ENCODE data around the gene FRMPD4. TPM values are rescaled to one million over a fixed set of nuclear protein-coding genes. Genes with fewer than 3 reads are reported as not detected.
"Not testable (repeated sequence)": the region's sequence is repeated elsewhere in the genome, so short reads cannot be mapped to it uniquely, and the experiment has no call there.

FRMPD4 gene
- total RNA-seq, 2 experiments from 2014 or later, result not detected

DNA sequence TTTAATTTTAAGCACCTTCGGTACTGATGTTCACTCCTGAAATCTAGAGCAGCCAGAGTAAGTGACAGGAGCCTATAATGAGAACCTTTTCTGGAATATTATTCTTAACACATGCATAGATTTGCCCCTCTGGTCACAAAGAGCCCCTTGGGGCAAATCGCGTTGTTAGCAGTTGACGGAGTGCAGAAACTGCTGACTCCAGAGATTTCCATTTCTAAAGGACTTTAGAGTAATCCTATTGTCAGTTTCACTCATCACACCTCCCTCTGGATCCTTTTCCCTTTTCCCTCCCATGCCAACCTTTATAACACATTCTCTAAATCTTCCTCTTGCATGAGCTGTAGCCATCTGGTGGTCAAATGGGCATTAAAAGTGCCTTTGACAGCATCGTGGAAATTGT is 388.0 kb downstream of the FRMPD4 start:
- DNase-seq, result no peak
- H3K27me3 Mint-ChIP-seq, result peaks cover 2% of the 10 kb centered on the region
- no peaks in the 10 kb centered on the region for H3K9me3 Mint-ChIP-seq
- no peak for ATAC-seq (ENCODE audit: low read depth)
- H3K4me3 Mint-ChIP-seq, result no peak overlapping the region
- no peaks in the 10 kb centered on the region for H3K36me3 Mint-ChIP-seq
- H3K27ac Mint-ChIP-seq, result no peak overlapping the region
- POLR2A ChIA-PET, result no interaction called here
- H3K4me1 Mint-ChIP-seq, result no peaks in the 10 kb centered on the region

DNA sequence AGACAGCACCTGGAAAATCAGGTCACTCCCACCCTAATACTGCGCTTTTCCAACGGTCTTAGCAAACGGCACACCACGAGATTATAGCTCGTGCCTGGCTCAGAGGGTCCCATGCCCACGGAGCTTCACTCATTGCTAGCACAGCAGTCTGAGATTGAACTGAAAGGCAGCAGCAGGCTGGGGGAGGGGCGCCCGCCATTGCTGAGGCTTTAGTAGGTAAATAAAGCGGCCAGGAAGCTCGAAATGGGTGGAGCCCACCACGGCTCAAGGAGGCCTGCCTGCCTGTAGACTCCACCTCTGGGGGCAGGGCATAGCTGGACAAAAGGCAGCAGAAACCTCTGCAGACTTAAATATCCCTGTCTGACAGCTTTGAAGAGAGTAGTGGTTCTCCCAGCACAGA is 399.8 kb downstream of the FRMPD4 start:
- H3K9me3 Mint-ChIP-seq; H3K4me1 Mint-ChIP-seq; H3K36me3 Mint-ChIP-seq; ATAC-seq (ENCODE audit: low read depth); H3K27me3 Mint-ChIP-seq; DNase-seq; POLR2A ChIA-PET; H3K4me3 Mint-ChIP-seq; H3K27ac Mint-ChIP-seq: not testable (repeated sequence)

DNA sequence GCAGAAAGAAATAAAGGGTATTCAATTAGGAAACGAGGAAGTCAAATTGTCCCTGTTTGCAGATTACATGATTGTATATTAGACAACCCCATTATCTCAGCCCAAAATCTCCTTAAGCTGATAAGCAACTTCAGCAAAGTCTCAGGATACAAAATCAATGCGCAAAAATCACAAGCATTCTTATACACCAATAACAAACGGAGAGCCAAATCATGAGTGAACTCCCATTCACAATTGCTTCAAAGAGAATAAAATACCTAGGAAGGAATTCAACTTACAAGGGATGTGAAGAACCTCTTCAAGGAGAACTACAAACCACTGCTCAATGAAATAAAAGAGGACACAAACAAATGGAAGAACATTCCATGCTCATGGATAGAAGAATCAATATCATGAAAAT is 404.0 kb downstream of the FRMPD4 start:
- H3K27ac Mint-ChIP-seq; H3K9me3 Mint-ChIP-seq; ATAC-seq (ENCODE audit: low read depth); DNase-seq; H3K36me3 Mint-ChIP-seq; POLR2A ChIA-PET; H3K4me3 Mint-ChIP-seq; H3K27me3 Mint-ChIP-seq; H3K4me1 Mint-ChIP-seq: not testable (repeated sequence)

DNA sequence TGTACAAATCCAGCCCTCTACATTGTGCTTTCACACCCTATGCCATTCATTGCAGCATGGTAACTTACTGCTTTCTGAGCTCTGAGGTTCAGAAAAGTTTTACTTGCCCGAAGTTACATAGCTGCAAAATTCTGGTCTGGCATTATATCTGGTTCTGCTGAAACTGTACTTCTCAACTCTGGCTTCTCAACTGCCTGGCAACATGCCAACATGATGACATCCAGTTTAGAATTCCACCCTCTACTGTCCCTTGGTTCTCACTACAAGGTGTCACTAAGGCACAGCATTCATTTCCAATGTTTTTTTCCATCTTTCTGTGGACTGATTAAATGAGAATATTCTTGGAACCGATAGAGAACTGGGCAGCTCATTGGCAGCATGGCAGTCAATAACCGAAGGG is 410.1 kb downstream of the FRMPD4 start:
- no peak overlapping the region for H3K4me3 Mint-ChIP-seq
- no peaks in the 10 kb centered on the region for H3K9me3 Mint-ChIP-seq
- DNase-seq (no peak), ATAC-seq (ENCODE audit: low read depth) (no peak)
- POLR2A ChIA-PET, result no interaction called here
- no peaks in the 10 kb centered on the region for H3K4me1 Mint-ChIP-seq
- H3K27me3 Mint-ChIP-seq, result no peaks in the 10 kb centered on the region
- no peak overlapping the region for H3K27ac Mint-ChIP-seq
- H3K36me3 Mint-ChIP-seq, result no peaks in the 10 kb centered on the region

DNA sequence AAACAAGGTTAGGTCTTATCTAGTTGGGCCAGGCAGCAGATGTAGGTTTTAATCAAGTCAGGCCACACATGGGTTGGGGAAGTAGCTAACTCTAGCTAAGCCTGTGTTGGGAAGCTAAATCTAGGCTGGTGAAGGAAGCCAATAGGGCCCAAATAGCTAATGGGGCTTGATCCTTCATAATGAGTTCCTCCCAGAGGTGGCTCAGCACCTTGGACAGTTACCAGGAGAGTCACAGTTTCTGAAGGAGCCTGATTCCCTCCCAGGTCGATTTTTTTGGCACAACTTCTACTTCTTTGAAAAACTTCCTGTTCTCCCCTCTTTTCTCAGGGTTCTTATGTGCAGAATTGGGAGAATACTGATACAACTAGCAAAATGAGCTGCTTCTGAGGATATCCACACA is 410.5 kb downstream of the FRMPD4 start:
- DNase-seq, result no peak
- Mint-ChIP-seq H3K36me3 (no peaks in the 10 kb centered on the region), H3K27ac (no peak overlapping the region), H3K9me3 (no peaks in the 10 kb centered on the region), H3K4me3 (no peak overlapping the region), H3K4me1 (no peaks in the 10 kb centered on the region), H3K27me3 (no peaks in the 10 kb centered on the region)
- POLR2A ChIA-PET, result no interaction called here
- no peak for ATAC-seq (ENCODE audit: low read depth)

DNA sequence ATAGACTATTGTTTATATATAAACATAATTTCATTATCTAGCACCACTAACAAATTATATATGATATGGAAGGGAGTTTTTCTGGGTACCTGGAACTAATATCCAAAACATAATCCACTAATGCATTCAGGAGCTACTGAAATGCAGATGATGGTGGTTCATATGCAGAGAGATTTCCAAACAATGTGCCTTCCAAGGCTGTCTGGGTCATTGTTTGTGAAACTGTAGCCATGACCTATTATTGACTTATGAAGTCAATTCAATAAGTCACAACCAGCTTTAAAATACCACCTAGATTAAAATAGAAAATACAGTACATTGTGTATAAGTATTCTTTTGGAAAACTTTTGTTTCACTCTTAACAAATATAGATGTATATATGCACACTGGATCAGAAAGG is 415.9 kb downstream of the FRMPD4 start:
- no peak overlapping the region for H3K4me3 Mint-ChIP-seq
- POLR2A ChIA-PET, result no interaction called here
- no peak overlapping the region for H3K27ac Mint-ChIP-seq
- H3K9me3 Mint-ChIP-seq, result no peaks in the 10 kb centered on the region
- H3K4me1 Mint-ChIP-seq, result no peaks in the 10 kb centered on the region
- DNase-seq, result no peak
- H3K27me3 Mint-ChIP-seq, result no peaks in the 10 kb centered on the region
- no peaks in the 10 kb centered on the region for H3K36me3 Mint-ChIP-seq
- ATAC-seq (ENCODE audit: low read depth), result no peak

DNA sequence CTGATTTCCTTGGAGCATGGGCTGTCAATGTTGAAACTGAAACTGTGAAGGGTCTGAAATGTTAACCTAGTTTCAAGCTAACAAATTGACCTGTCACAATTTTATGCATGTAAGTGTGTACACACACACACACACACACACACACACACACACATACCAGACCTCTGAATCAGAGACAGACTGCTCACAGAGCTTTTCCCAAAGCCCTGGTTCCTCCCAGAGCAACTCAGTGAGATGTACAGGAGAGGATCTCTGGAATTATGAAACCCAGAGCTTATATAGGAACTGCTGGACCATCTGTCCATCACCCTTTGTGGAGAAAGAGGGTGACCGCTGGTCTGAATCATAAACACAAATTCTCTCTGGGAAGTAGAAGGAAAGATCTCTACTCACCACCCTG is 424.8 kb downstream of the FRMPD4 start:
- POLR2A ChIA-PET, result no interaction called here
- ATAC-seq (ENCODE audit: low read depth) (no peak), DNase-seq (no peak)
- Mint-ChIP-seq H3K27me3 (no peaks in the 10 kb centered on the region), H3K4me1 (no peaks in the 10 kb centered on the region), H3K36me3 (no peaks in the 10 kb centered on the region), H3K27ac (no peak overlapping the region), H3K9me3 (no peaks in the 10 kb centered on the region), H3K4me3 (no peak overlapping the region)

DNA sequence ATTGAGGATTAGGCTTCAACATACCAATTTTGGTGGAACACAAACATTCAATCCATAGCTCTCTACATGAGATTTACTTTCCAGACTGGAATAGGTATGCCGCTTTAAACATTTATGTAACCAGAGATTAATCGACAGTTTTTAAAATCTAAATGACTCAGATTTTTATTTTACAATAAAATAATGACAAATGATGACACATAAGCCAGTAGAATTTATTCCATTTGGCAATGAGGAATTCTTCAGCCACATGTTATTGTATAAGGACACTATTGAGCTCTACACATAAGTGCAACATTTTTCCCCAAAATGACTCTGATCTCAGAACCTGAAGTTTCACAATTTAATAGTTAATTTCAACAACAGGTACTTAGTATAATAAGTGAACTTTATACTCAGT is 425.9 kb downstream of the FRMPD4 start:
- ATAC-seq (ENCODE audit: low read depth), result no peak
- DNase-seq, result no peak
- H3K27me3 Mint-ChIP-seq, result no peaks in the 10 kb centered on the region
- no peak overlapping the region for H3K4me3 Mint-ChIP-seq
- no peak overlapping the region for H3K27ac Mint-ChIP-seq
- POLR2A ChIA-PET, result no interaction called here
- H3K36me3 Mint-ChIP-seq, result no peaks in the 10 kb centered on the region
- H3K4me1 Mint-ChIP-seq, result no peaks in the 10 kb centered on the region
- H3K9me3 Mint-ChIP-seq, result no peaks in the 10 kb centered on the region

DNA sequence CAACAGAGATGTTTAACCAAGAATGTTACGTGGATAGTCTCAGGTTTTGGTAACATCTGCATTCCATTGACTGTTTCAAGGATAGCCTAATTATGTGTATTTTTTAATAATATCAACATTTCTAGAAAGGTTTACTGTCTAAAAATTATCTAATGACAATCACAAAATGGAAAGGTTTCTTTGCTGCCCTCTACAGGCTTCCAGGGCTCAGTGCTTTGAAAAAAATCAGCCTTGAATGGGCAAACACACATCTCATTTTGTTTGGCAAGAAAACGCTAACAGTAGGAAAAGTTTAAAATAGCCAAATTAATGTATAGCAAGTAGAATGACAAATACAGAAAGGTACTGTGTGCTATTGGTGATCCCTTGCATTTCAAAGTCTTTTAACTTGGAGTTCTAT is 429.6 kb downstream of the FRMPD4 start:
- DNase-seq (no peak), ATAC-seq (ENCODE audit: low read depth) (no peak)
- no peak overlapping the region for H3K27ac Mint-ChIP-seq
- H3K4me1 Mint-ChIP-seq, result no peaks in the 10 kb centered on the region
- H3K4me3 Mint-ChIP-seq, result no peak overlapping the region
- no peaks in the 10 kb centered on the region for H3K36me3 Mint-ChIP-seq
- H3K9me3 Mint-ChIP-seq, result no peaks in the 10 kb centered on the region
- POLR2A ChIA-PET, result no interaction called here
- no peaks in the 10 kb centered on the region for H3K27me3 Mint-ChIP-seq

DNA sequence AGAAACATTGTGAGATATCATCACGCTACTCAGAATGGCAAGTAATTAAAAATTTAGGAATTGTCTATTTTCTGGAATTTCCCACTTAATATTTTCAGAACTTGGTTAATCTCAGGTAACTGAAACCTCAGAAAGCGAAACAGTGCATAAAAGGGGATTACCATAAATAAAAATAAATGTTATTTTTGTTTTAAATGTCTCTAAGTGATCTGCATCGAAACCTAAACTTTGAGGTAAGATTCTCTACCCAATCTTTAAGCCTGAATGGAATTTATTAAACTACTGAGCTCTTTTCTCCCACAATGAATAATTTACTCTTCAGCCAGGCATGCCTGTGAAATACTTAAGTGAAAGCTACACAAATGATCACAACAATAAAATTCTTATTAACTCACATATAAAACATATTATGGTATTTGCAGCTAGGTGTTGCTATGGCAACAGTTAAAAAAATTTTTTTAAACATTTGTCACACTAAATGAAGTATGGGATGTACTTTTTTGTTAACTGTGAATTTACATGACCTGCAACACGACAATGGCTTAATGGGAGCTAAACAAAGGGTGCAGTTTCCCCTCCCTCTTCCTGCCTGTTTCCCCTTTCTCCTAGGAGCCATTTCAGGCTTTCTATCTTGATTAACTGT is 432.7 kb downstream of the FRMPD4 start:
- ATAC-seq (ENCODE audit: low read depth) (no peak), DNase-seq (no peak)
- no peaks in the 10 kb centered on the region for H3K4me1 Mint-ChIP-seq
- no peak overlapping the region for H3K4me3 Mint-ChIP-seq
- no peaks in the 10 kb centered on the region for H3K36me3 Mint-ChIP-seq
- no peak overlapping the region for H3K27ac Mint-ChIP-seq
- H3K9me3 Mint-ChIP-seq, result no peaks in the 10 kb centered on the region
- H3K27me3 Mint-ChIP-seq, result no peaks in the 10 kb centered on the region
- POLR2A ChIA-PET, result no interaction called here

DNA sequence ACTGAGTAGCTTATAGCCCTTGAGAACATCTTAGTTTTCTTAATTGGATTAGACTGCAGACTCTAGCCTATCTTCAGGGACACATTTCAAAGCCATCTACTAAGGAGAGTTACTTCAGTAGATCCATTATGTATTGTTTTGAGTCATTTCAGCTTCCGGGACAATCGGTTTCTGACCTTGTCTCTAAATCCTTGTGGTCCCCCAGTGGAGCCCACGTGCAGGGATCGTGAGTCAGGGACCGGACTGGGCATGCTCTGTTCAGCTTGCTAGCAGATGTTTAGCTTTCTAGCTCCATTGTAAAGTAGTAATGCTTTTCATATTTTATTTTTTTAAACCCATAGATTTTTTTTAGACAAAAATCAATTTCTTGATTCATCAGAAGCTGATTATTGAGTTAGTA is 441.0 kb downstream of the FRMPD4 start:
- no peak overlapping the region for H3K27ac Mint-ChIP-seq
- no peak overlapping the region for H3K4me3 Mint-ChIP-seq
- peaks cover 2% of the 10 kb centered on the region for H3K27me3 Mint-ChIP-seq
- H3K36me3 Mint-ChIP-seq, result no peaks in the 10 kb centered on the region
- H3K9me3 Mint-ChIP-seq, result no peaks in the 10 kb centered on the region
- no peaks in the 10 kb centered on the region for H3K4me1 Mint-ChIP-seq
- ATAC-seq (ENCODE audit: low read depth) (no peak), DNase-seq (no peak)
- POLR2A ChIA-PET, result no interaction called here

DNA sequence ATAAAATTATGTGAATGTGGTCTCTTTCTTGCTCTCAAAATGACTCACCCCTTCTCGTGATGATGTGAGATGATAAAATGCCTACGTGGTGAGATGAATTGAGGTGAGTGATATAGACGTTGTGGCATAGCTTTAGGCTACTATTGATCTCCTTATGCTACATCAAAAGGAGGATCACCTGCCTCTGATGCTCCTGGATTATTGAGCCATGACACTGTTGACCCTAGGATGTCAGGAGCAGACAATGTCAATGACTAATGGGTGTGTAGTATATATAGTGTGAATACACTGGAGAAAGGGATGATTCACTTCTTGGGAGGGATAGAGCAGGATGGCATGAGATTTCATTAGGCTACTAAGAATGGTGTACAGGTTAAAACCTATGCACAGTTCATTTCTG is 442.3 kb downstream of the FRMPD4 start:
- POLR2A ChIA-PET, result no interaction called here
- H3K36me3 Mint-ChIP-seq, result no peaks in the 10 kb centered on the region
- H3K27me3 Mint-ChIP-seq, result peaks cover 2% of the 10 kb centered on the region
- no peaks in the 10 kb centered on the region for H3K9me3 Mint-ChIP-seq
- no peaks in the 10 kb centered on the region for H3K4me1 Mint-ChIP-seq
- H3K27ac Mint-ChIP-seq, result no peak overlapping the region
- no peak for DNase-seq
- no peak overlapping the region for H3K4me3 Mint-ChIP-seq
- no peak for ATAC-seq (ENCODE audit: low read depth)

DNA sequence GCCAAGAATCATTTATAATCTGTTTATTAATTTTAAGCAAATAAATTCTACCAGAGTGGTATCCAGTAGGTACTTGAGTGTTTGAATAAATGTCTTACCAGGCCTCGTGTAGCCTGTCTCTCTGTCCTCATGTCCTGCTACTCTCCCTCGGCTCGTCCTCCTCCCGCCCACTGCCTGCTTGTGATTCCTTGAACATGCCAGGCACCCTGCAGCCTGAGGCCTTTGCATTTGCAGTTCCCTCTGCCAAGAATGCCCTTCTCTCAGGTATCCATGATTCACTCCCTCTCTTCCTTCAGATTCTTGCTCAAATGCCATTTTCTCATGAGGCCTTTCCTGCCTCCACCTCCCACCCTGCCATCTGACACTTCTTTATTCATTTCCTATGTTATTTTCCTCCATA is 443.3 kb downstream of the FRMPD4 start:
- H3K27me3 Mint-ChIP-seq, result peaks cover 2% of the 10 kb centered on the region
- H3K9me3 Mint-ChIP-seq, result no peaks in the 10 kb centered on the region
- POLR2A ChIA-PET, result no interaction called here
- ATAC-seq (ENCODE audit: low read depth) (no peak), DNase-seq (no peak)
- no peaks in the 10 kb centered on the region for H3K4me1 Mint-ChIP-seq
- no peak overlapping the region for H3K4me3 Mint-ChIP-seq
- no peak overlapping the region for H3K27ac Mint-ChIP-seq
- H3K36me3 Mint-ChIP-seq, result no peaks in the 10 kb centered on the region

DNA sequence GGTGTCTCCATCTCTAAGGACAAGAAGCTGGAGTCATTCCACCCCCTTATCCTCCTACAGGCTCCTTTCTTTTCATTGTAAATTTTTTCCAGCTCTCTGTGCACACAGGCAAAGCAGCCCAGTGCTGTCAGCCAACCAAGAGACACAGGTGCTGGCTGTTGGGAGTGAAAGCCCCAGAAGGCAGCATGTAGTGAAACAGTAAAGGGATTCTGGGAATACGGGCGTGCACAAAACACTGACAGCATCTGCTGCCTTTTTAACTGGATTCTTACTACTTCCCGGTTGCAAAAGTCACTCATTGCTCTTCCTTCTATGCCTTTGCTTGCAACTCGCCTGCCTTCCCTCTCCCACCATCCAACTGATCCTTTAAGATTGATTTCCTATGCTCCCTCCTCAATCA is 444.4 kb downstream of the FRMPD4 start:
- Mint-ChIP-seq H3K36me3 (no peaks in the 10 kb centered on the region), H3K9me3 (no peaks in the 10 kb centered on the region), H3K4me1 (no peaks in the 10 kb centered on the region), H3K27me3 (peaks cover 2% of the 10 kb centered on the region), H3K4me3 (no peak overlapping the region), H3K27ac (no peak overlapping the region)
- POLR2A ChIA-PET, result no interaction called here
- DNase-seq (no peak), ATAC-seq (ENCODE audit: low read depth) (no peak)

DNA sequence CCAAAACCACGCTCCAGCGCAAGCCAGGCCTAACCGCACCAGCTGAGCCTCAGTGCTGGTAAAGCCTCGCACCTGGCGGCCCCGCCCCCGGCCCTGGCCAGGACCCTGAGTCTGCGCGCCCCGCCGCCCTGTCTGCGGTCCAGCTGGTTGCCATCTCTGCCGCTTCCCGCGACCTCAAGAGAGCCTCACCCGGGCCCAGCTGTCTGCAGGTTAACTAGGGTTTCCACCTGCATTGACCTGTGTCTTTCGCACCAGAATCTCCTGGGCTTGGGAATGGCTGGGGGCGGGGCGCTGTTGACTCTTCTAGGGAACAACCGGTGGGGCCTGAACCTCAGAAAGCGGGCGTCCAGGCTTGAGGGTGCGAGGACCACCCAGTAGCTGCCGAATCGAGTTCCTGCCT is 445.3 kb downstream of the FRMPD4 start:
- H3K36me3 Mint-ChIP-seq, result no peaks in the 10 kb centered on the region
- no peak for DNase-seq
- no peaks in the 10 kb centered on the region for H3K4me1 Mint-ChIP-seq
- H3K27me3 Mint-ChIP-seq, result peaks cover 2% of the 10 kb centered on the region
- POLR2A ChIA-PET, result no interaction called here
- H3K27ac Mint-ChIP-seq, result no peak overlapping the region
- H3K4me3 Mint-ChIP-seq, result no peak overlapping the region
- no peaks in the 10 kb centered on the region for H3K9me3 Mint-ChIP-seq
- ATAC-seq (ENCODE audit: low read depth), result no peak
